ENCODE data around the gene GOLGA2. TPM values are rescaled to one million over a fixed set of nuclear protein-coding genes. Genes with fewer than 3 reads are reported as not detected.

The GOLGA2 gene
- total and polyA plus RNA-seq, 2 of the 4 experiments (the other 2 are of a cell fraction) = 118 to 146 TPM

DNA sequence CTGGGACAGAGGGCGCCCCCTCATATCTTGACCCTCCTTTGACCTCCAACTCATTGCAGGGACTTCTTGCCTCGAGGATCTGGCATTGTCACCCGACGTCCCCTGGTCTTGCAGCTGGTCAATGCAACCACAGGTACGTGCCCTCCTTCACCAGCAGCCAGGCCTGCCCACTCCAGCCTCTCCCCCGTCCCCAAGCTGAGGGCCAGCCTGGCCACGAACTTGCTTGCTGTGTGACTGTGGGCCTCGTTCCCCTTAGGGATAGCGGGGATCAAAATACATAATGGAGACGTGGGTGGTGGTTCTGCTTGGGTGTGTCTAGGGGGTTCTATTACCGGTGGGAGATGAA is 57.7 kb downstream of the GOLGA2 start:
- Histone ChIP-seq H3K56ac (ENCODE audit: extremely low read depth, insufficient read depth, low read length) (no peak overlapping the region), H4K20me1 (ENCODE audit: insufficient read depth, low read length) (0 out of 2 replicates have a peak, but pooled peaks cover 4% of the 10 kb centered on the region), H3K4me3 (ENCODE audit: insufficient read depth, low read depth, low read length) (no peak overlapping the region), H2BK5ac (ENCODE audit: low read depth, low read length, poor library complexity, severe bottlenecking) (no peak overlapping the region), H3K4ac (ENCODE audit: low read depth, low read length) (no peak overlapping the region; the same call in 1 of the 2 replicates), H3K27ac (ENCODE audit: insufficient read depth, low read length) (no peak overlapping the region), H3K4me1 (ENCODE audit: control insufficient read depth, insufficient read depth, low read length) (peaks cover 19% of the 10 kb centered on the region), H3K14ac (replicated peaks; ENCODE audit: low read depth, low read length) (no peak overlapping the region), H2BK15ac (ENCODE audit: low read depth, low read length) (no peak overlapping the region), H3K36me3 (ENCODE audit: control insufficient read depth, insufficient read depth, low read length) (peaks cover 6% of the 10 kb centered on the region; the same call in 1 of the 2 replicates), H4K5ac (ENCODE audit: low read depth, low read length) (no peak overlapping the region), H3K79me1 (ENCODE audit: low read depth in 1 of 2, low read length in 2 of 2) (no peaks in the 10 kb centered on the region; a peak in 1 of 4 replicates), H2AK9ac (replicated peaks; ENCODE audit: low read depth, low read length, poor library complexity) (no peak overlapping the region), H2AFZ (replicated peaks; ENCODE audit: low read length, poor library complexity) (peak overlapping the region; percentile 26), H2AK5ac (ENCODE audit: low read depth, low read length) (no peak overlapping the region), H4K91ac (ENCODE audit: insufficient read depth, low read depth, low read length) (no peak overlapping the region), H3K23ac (ENCODE audit: low read depth, low read length) (no peak overlapping the region), H3K9me3 (ENCODE audit: control insufficient read depth, insufficient read depth, low read length) (no peaks in the 10 kb centered on the region), H2BK120ac (ENCODE audit: low read depth, low read length) (no peak overlapping the region), H3K9ac (ENCODE audit: low read depth, low read length) (no peak overlapping the region), H3K9me1 (ENCODE audit: insufficient read depth, low read length) (peaks cover 16% of the 10 kb centered on the region), H4K8ac (ENCODE audit: low read depth in 2 of 2, low read length in 2 of 2) (no peak overlapping the region), H2BK20ac (ENCODE audit: low read depth, low read length) (no peak overlapping the region), H3K18ac (ENCODE audit: low read depth, low read length) (no peak overlapping the region), H3K4me2 (ENCODE audit: low read depth, low read length) (no peak overlapping the region), H3K27me3 (ENCODE audit: control insufficient read depth, insufficient read depth, low read length) (no peaks in the 10 kb centered on the region)
- ChIA-PET CTCF (no interaction called here), POLR2A (ENCODE audit: unreplicated experiment) (no interaction called here)
- intact Hi-C loops (cut with micrococcal nuclease) (no loop called here), dilution Hi-C loops (cut with HindIII; ENCODE audit: low sequenced_read_pairs, unreplicated experiment) (no loop called here), in situ Hi-C loops (cut with MboI; ENCODE audit: low sequenced_read_pairs) (no loop called here)
- TF ChIP-seq CHD1 (IDR thresholded peaks at IDR 0.05; ENCODE audit: low read depth, low read length) (no peak), MXI1 (IDR thresholded peaks at IDR 0.05; ENCODE audit: borderline replicate concordance, low read depth, low read length) (no peak)
- BruUV-seq (replicated peaks) = no TSS peak
- no peak for DNase-seq
- ATAC-seq (ENCODE audit: low read depth) = no peak
- 100% methylated on average over 3 of the region's 11 CpGs; no CpG with 5 or more reads in 1 of the 2 experiments for WGBS, 2 experiments (ENCODE audit: extremely low coverage in 2 of 2, insufficient read length in 1 of 2)
